Activated CD8-positive, alpha-beta T cell treated with anti-CD3 and anti-CD28 coated beads for 36 hours (primary cell): ENCODE data around the gene BHLHA15. TPM values are rescaled to one million over a fixed set of nuclear protein-coding genes. Genes with fewer than 3 reads are reported as not detected.

Source experiments
- ATAC-seq: fragments of 200-7000 bp; cut with Tn5 transposase; one replicate; pipeline ENCODE4 v1.10.0; 2021; ENCODE audit warnings: mild to moderate bottlenecking, moderate library complexity
- CTCF ChIA-PET: fragments of 350-600 bp; sonication (Branson Sonifier 250); formaldehyde crosslinking; loops from one replicate; lab custom pipeline; 2021; ENCODE audit warnings: antibody characterized with exemption; lab: Charles Lee
- POLR2A ChIA-PET: fragments of 350-600 bp; sonication (Branson Sonifier 250); formaldehyde crosslinking; loops from one replicate; lab custom pipeline; 2021; ENCODE audit warnings: antibody characterized with exemption; lab: Charles Lee
- DNase-seq: peaks from one replicate; pipeline ENCODE4 v3.0.0-alpha.2; 2020
- H3K27ac Mint-ChIP-seq: one replicate; pipeline ENCODE4 v1.8.0; 2021; ENCODE audit warnings: mild to moderate bottlenecking, mixed read lengths
- H3K27me3 Mint-ChIP-seq: one replicate; pipeline ENCODE4 v1.8.0; 2021; ENCODE audit warnings: mixed read lengths
- H3K36me3 Mint-ChIP-seq: one replicate; pipeline ENCODE4 v1.8.0; 2021; ENCODE audit warnings: low read depth, mixed read lengths
- H3K4me1 Mint-ChIP-seq: one replicate; pipeline ENCODE4 v1.8.0; 2021; ENCODE audit warnings: low read depth, mixed read lengths
- H3K4me3 Mint-ChIP-seq: one replicate; pipeline ENCODE4 v1.8.0; 2021; ENCODE audit warnings: mild to moderate bottlenecking, moderate library complexity, mixed read lengths
- H3K9me3 Mint-ChIP-seq: one replicate; pipeline ENCODE4 v1.8.0; 2021; ENCODE audit warnings: mixed read lengths
- CTCF ChIP-seq: fragments of 200-600 bp; IDR thresholded peaks from one replicate; pipeline ENCODE4 v1.8.0; 2022; ENCODE audit warnings: antibody characterized with exemption, mild to moderate bottlenecking
- intact Hi-C: fragments of 100-400 bp; cut with micrococcal nuclease; formaldehyde crosslinking; loops from one replicate; pipeline ENCODE4 v1.10.0; 2022
- total RNA-seq, 2 experiments: library from RNA; stranded (reverse); gene quantifications; one replicate each; pipeline ENCODE4 v1.2.3, GENCODE V29; 2021

Gene BHLHA15
- under 1 TPM in 1 of 2 experiments, not detected in 1; 0.94 TPM for total RNA-seq

- Mint-ChIP-seq H3K4me1 (peaks cover 2% of the 10 kb centered on the region), H3K27me3 (no peaks in the 10 kb centered on the region), H3K9me3 (no peaks in the 10 kb centered on the region), H3K36me3 (peaks cover 6% of the 10 kb centered on the region), H3K4me3 (peak within 1 kb of the TSS; percentile 54), H3K27ac (peak within 1 kb of the TSS; percentile 49)
- peak; percentile 45 for ATAC-seq
- no peak for TF ChIP-seq CTCF
- DNase-seq = peak; percentile 36
- POLR2A ChIA-PET = interaction anchor here (1.0 kb wide), 1 partner anchor 8 kb away, joined by 3 read pairs; no protein-coding TSS in a partner anchor
- intact Hi-C loops = no loop called here
- CTCF ChIA-PET = interaction anchor here (1.2 kb wide), 1 partner anchor 9 kb away, joined by 4 read pairs; no protein-coding TSS in a partner anchor
Measured at GRCh38 chr7:98211221-98211675, at the start of gene BHLHA15. BHLHA15 (plus strand) TSS chr7:98211439; CDS start chr7:98212310, 871 bp downstream.

- CTCF ChIA-PET = interaction anchor here (9.9 kb wide), 1 partner anchor 142 kb away, joined by 239 read pairs; no protein-coding TSS in a partner anchor
- Mint-ChIP-seq H3K4me1 (no peaks in the 10 kb centered on the region), H3K27ac (no peak overlapping the region)
Measured at GRCh38 chr7:98162758-98163157, 48.5 kb upstream of the BHLHA15 start.

GRCh38 chr7:98163269-98163668 lies 48.0 kb upstream of the BHLHA15 start:
- H3K9me3 Mint-ChIP-seq = no peaks in the 10 kb centered on the region
- intact Hi-C loops = no loop called here

More at GRCh38 chr7:98162758-98163157, 48.5 kb upstream of the BHLHA15 start:
- no peak for TF ChIP-seq CTCF
- H3K4me3 Mint-ChIP-seq = no peak overlapping the region
- intact Hi-C loops = no loop called here
- no peak for DNase-seq
- POLR2A ChIA-PET = no interaction called here
- H3K9me3 Mint-ChIP-seq = no peaks in the 10 kb centered on the region
- ATAC-seq = no peak
- peaks cover 6% of the 10 kb centered on the region for H3K36me3 Mint-ChIP-seq
- no peaks in the 10 kb centered on the region for H3K27me3 Mint-ChIP-seq

GRCh38 chr7:98163704-98164494 lies 47.3 kb upstream of the BHLHA15 start:
- peaks cover 5% of the 10 kb centered on the region for H3K36me3 Mint-ChIP-seq
- peaks cover 3% of the 10 kb centered on the region for H3K4me1 Mint-ChIP-seq
- H3K27me3 Mint-ChIP-seq = no peaks in the 10 kb centered on the region
- H3K27ac Mint-ChIP-seq = no peak overlapping the region
- ChIA-PET CTCF (interaction anchor here (0.6 to 9.9 kb wide), 5 partner anchors 20 to 143 kb away, joined by 3 to 239 read pairs (median 27); partner anchors contain the start of gene LMTK2), POLR2A (no interaction called here)
- no peak for DNase-seq
- no peak for ATAC-seq
- intact Hi-C loops = no loop called here
- no peak for TF ChIP-seq CTCF
- no peaks in the 10 kb centered on the region for H3K9me3 Mint-ChIP-seq
- no peak overlapping the region for H3K4me3 Mint-ChIP-seq

More at GRCh38 chr7:98163269-98163668, 48.0 kb upstream of the BHLHA15 start:
- Mint-ChIP-seq H3K27ac (no peak overlapping the region), H3K4me3 (no peak overlapping the region), H3K27me3 (no peaks in the 10 kb centered on the region), H3K4me1 (no peaks in the 10 kb centered on the region), H3K36me3 (peaks cover 5% of the 10 kb centered on the region)
- TF ChIP-seq CTCF = no peak
- ChIA-PET POLR2A (no interaction called here), CTCF (interaction anchor here (9.9 kb wide), 1 partner anchor 142 kb away, joined by 239 read pairs; no protein-coding TSS in a partner anchor)
- DNase-seq = no peak
- no peak for ATAC-seq
